Left cardiac atrium (tissue), 4 donors: ENCODE data around the gene LRRC42. TPM values are rescaled to one million over a fixed set of nuclear protein-coding genes. Genes with fewer than 3 reads are reported as not detected.
"Not testable (repeated sequence)": the region's sequence is repeated elsewhere in the genome, so short reads cannot be mapped to it uniquely, and the experiment has no call there.

Experiments
- ATAC-seq, 2 donors: fragments of 200-7000 bp; cut with Tn5 transposase; one replicate each; pipeline ENCODE4 v1.9.1; 2020; ENCODE audit warnings: mild to moderate bottlenecking in 2 of 2, moderate library complexity in 2 of 2
- DNase-seq: peaks from one replicate; pipeline ENCODE4 v3.0.0-alpha.2; 2020
- intact Hi-C, 2 donors: fragments of 100-400 bp; cut with DNase I; formaldehyde crosslinking; loops; one replicate each; pipeline versions ENCODE4 v1.14.1 to v1.15.1; 2022 to 2023
- total RNA-seq, 2 donors: library from RNA; stranded (reverse); fragmentation: NEBNext Ultra II Directional; extraction: Animal tissue kit (Norgen Biotek cat#: 25700); gene quantifications; one replicate each; pipeline ENCODE4 v1.2.1, GENCODE V29; 2021
- donor health status: DM: no; HTN: yes; CAD: no.
- donor health status: DM: no; HTN: yes; CAD: no; lungs with severe emphysema.
- donor health status: DM: yes; HTN: yes; CAD: no.
- donor health status: Dilated cardiomyopathy.

LRRC42 gene
- total RNA-seq, 2 donors from 2014 or later: 13.5 to 17.9 TPM

DNA sequence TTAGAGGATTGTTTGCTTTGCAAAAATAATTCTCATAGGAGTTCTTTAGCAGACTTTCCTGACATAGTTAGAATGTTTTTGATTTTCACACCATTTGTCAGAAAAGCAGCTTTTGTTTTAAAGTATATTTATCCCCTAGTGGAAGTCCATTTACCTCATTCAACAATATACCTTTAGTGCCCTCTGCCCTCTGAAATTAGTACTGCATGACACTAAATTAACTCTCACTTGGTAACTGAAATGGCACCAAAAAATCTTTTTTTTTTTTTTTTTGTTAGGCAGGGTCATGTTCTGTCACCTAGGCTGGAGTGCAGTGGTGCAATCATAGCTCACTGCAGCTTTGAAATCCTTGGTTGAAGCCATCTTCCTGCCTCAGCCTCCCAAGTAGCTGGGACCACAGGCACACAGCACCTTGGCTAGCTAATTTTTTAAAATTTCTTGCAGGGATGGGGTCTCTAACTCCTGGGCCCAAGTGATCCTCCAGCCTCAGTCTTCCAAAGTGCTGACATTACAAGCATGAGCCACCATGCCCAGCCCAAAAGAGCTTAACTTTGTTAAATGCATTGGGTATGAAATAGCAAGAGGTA lies 13.6 kb downstream of the LRRC42 start:
- DNase-seq: no peak
- intact Hi-C loops: loop anchor here in 1 of 2 donors (10.0 kb wide), 1 partner anchor 85 kb away; no protein-coding TSS in a partner anchor
- ATAC-seq: no peak

- intact Hi-C loops: no loop called here
- no peak for ATAC-seq
Observed at GRCh38 chr1:53962395-53962794, 16.2 kb downstream of the LRRC42 start.

DNA sequence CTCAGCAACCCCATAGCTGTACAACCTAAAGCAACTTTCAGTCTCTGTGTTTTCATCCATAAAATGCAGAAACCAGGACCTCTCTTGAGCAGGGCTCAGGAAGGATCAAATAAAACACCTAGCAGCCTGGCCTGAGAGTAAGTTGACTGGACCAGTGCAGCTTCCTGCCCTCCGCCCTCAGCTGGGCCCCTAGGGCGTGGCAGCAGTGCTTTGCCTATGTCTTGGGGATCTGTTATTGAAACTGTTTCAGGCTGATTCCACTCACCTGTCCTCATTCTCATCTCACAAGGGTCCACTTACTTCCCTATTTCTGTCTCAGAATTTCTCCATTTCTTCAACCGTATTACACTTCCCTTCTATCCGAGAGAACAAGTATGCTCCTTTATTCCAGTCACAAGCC lies 17.3 kb downstream of the LRRC42 start:
- ATAC-seq (no peak), DNase-seq (no peak)
- intact Hi-C loops: no loop called here

More at GRCh38 chr1:53962395-53962794, 16.2 kb downstream of the LRRC42 start:
- DNase-seq: no peak

- ATAC-seq (no peak), DNase-seq (no peak)
- intact Hi-C loops: no loop called here
Observed at GRCh38 chr1:53964109-53964508, 18.0 kb downstream of the LRRC42 start.

GRCh38 chr1:53966794-53967193 lies 20.6 kb downstream of the LRRC42 start:
- no peak for DNase-seq
- ATAC-seq: no peak
- intact Hi-C loops: no loop called here

DNA sequence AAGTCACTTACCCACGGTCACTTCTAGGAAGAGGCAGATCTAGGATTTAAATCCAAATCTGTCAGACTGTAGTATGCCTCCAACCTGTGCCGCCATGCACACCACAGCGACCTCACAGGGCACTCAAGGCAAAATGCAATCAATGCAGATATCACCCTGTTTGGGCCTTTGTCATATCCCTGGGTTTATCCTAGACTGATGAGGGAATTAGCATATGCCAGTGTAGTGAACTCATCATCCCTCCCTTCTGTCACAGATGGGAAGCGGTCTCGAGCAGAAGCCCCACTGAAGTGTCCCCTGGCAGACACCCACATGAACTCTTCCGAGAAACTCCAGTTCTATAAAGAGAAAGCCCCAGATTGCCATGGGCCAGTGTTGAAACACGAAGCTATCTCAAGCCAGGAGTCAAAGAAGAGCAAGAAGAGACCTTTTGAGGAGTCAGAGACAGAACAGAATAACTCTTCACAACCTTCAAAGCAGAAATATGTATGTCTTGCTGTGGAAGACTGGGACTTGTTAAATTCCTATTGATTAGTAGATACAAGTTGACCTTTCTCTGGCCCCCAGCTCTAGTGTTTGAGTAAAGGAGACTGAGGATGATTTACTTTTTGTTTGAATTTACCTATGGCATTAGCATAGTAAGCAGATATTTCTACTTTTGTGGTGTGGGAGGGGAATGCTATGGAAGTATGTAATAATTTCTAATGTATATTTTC lies 21.4 kb downstream of the LRRC42 start:
- DNase-seq (no peak), ATAC-seq (peak; percentile 34 to 63)
- intact Hi-C loops: no loop called here

DNA sequence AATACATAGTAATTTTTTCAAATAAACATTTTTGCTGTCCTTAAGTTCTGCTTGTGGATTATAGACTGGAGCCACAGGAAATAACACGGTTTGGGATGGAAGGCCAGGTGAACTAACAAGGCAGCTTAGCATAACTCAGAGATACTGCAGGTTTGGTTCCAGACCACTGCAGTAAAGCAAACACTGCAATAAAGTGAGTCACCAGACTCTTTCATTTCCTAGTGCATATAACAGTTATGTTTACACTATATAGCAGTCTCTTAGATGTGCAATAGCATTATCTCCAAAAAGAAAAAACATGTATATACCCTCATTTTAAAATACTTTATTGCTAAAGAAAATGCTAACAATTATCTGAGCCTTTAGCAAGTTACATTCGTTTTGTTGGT lies 22.0 kb downstream of the LRRC42 start:
- ATAC-seq (no peak), DNase-seq (no peak)
- intact Hi-C loops: no loop called here

DNA sequence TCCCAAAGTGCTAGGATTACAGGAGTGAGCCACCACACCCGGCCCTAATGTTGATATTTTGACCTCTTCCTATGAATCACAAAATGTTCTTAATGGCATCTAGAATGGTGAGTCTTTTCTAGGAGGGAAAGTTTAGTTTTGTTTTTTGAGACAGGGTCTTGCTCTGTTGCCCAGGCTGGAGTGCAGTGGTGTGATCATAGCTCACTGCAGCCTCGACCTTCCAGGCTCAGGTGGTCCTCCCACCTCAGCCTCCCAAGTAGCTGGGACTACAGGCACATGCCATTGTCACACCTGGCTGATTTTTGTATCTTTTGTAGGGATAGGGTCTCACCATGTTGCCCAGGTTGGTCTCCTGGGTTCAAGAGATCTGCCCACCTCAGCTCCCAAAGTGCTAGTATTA lies 23.2 kb downstream of the LRRC42 start:
- intact Hi-C loops, ATAC-seq, DNase-seq: not testable (repeated sequence)

DNA sequence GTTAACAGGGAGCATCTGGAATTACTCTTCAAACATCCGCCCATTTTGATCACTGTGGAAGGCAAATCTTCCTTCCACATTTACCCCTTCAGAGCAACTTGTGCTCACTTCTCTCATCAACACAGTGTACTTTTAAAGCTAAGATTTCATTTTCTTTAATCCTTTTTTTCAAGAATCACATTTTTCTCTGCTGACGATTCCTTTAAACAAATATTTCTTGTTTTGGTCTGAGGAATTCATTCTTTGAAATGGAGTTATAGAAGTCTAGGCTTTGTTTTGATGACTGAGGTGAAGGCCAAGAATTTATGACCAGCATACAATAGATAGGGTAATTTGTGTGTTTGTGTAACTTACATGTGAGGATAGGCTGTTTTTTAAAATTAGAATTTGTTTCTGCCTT lies 25.6 kb downstream of the LRRC42 start:
- ATAC-seq (no peak), DNase-seq (no peak)
- intact Hi-C loops: no loop called here

DNA sequence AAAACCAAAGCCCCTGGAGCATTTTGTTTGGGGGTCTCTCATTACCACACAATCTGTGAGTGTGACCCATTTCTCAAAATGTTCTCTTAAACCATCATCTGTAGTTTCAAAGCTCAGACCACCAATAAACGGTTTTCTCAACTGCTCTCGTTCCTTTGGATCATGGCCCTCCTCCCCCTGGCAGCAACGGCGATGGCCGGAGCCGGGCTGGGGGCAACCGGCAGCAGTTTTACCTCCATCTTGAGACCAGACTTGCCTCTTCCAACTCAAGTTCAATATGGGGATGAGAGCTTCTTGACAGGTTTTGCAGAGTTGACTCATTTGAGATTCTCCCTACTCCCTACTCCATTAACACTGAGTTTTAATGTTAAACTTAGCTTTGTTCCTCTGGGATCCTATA lies 29.7 kb downstream of the LRRC42 start:
- DNase-seq (no peak), ATAC-seq (no peak)
- intact Hi-C loops: no loop called here

DNA sequence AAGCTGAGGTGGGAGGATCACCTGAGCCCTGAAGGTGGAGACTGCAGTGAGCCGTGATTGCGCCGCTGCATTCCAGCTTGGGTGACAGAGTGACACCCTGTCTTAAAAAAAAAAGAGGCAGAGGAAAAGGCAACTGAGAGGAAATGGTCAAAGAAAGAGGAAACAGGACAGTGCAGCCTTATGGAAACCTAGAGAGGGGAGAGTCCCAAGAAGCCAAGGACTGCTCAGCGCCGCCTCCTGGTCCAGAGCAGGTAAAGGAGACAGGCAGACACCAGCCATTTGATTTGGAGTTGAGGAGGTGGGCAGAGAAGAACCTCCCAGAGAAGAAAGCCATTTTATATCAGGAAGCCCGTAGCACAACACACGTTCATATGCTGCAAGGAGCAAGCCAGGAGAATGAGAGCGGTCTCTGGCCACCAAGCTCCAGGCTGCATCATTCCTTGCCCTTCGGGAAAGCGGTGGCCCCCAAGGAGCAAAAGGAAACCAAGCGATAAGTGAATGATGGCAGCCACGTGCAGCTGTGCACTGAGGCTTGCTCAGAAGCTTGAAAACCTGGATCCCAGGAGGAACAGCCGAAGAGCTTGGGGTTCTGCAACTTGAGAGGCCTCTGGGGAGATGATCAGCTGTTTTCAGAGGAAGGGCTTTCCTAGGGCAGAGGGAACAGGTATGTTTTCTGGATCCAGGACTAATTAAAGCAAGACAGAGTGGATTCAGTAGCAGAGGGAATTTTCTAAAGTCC lies 33.7 kb downstream of the LRRC42 start:
- intact Hi-C loops: no loop called here
- DNase-seq (no peak), ATAC-seq (no peak)

GRCh38 chr1:53981220-53981619 lies 35.1 kb downstream of the LRRC42 start:
- intact Hi-C loops: no loop called here
- ATAC-seq (peak in 1 of 2 donors; percentile 53), DNase-seq (no peak)

GRCh38 chr1:53982034-53982762 lies 36.0 kb downstream of the LRRC42 start:
- ATAC-seq (peak; percentile 59 to 85), DNase-seq (peak; percentile 49)
- intact Hi-C loops: no loop called here

GRCh38 chr1:53982763-53983104 lies 36.6 kb downstream of the LRRC42 start:
- no peak for DNase-seq
- intact Hi-C loops: no loop called here
- ATAC-seq: no peak

- no peak for DNase-seq
- intact Hi-C loops: no loop called here
- ATAC-seq: peak in 1 of 2 donors; percentile 15
Observed at GRCh38 chr1:53984726-53985125, 38.6 kb downstream of the LRRC42 start.

DNA sequence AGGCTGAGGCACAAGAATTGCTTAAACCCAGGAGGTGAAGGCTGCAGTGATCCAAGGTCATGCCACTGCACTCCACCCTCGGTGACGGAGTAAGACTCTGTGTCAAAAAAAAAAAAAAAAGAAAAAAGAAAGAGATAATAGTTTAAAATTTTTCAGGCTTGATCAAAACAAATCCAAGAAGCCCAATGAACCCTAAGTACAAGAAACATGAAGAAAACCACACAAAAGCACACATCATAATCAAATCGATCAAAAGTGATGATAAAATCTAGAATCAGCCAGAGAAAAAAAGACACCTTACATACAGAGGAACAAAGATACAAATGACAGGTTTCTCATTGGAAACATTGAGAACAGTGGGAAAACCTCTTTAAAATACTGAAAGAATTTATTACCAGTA lies 40.3 kb downstream of the LRRC42 start:
- DNase-seq: no peak
- no peak for ATAC-seq
- intact Hi-C loops: no loop called here

GRCh38 chr1:53987880-53988279 lies 41.7 kb downstream of the LRRC42 start:
- intact Hi-C loops: no loop called here
- ATAC-seq: no peak
- no peak for DNase-seq

DNA sequence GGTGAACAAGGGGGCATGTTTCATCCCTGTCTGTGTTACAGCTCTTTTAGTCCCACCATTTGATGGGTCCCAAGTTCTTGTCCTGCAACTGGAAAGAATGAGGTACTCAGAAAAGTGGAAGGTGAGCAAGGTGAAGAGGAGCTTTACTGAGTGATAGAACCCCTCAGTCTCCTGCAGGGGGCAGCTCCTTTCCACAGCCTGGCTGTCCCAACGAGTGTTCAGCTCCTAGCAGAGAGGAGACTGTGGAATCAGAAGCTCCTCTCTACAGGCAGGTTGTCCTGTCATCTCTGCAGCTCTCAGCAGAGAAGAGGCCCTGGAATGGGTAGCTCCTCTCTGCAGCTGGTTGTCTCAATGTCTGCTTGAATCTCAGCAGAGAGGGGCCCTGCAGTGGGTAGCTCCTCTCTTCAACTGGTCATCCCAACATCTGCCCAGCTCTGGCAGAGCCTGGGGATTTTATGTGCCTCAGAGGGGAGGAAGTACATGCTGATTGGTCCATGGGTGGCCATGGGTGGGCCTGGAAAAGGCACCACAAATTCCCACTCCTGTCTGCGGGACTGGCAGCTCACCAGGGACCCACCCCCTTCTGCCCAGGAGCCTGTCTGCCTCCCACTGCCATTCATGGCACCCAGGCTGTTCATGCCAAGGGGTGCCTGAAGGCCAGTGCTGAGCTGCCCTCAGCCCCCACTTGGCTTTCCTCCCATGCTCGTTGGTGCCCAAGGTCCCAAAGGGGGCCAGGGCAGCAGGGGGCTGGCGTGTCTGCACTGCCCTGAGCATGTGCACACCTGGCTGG lies 46.1 kb downstream of the LRRC42 start:
- ATAC-seq: no peak
- no peak for DNase-seq
- intact Hi-C loops: no loop called here

- DNase-seq, ATAC-seq, intact Hi-C loops: not testable (repeated sequence)
Observed at GRCh38 chr1:53994516-53994915, 48.4 kb downstream of the LRRC42 start.
